Natural killer cell (primary cell): ENCODE data around the gene AMN. TPM values are rescaled to one million over a fixed set of nuclear protein-coding genes. Genes with fewer than 3 reads are reported as not detected.

Experiments used
- ATAC-seq, 3 donors: fragments of 150-1000 bp in 2 of 3; fragments of 200-7000 bp in 1 of 3; cut with Tn5 transposase; 1 replicate in 1 of 3; 2 replicates in 2 of 3; pipeline ENCODE4 v1.10.0; 2021; ENCODE audit warnings: mild to moderate bottlenecking in 2 of 3, moderate library complexity in 2 of 3
- DNase-seq, 2 donors: peaks; one replicate each; pipeline versions ENCODE4 v3.0.0 to v3.0.0-alpha.2; 2013 to 2021; ENCODE audit warnings: mixed read lengths in 1 of 2
- H3K27ac ChIP-seq: one replicate; pipeline ENCODE4 v1.5.1; 2013; ENCODE audit warnings: mild to moderate bottlenecking, low read length
- H3K27me3 ChIP-seq: one replicate; pipeline ENCODE4 v1.6.1; 2013; ENCODE audit warnings: low read length; ENCODE audit not compliant: control insufficient read depth, insufficient read depth
- H3K36me3 ChIP-seq: one replicate; pipeline ENCODE4 v1.6.1; 2013; ENCODE audit warnings: low read length; ENCODE audit not compliant: control insufficient read depth, insufficient read depth
- H3K4me1 ChIP-seq: one replicate; pipeline ENCODE4 v1.6.1; 2013; ENCODE audit warnings: low read length; ENCODE audit not compliant: control insufficient read depth, insufficient read depth
- H3K4me3 ChIP-seq: one replicate; pipeline ENCODE4 v1.5.1; 2013; ENCODE audit warnings: low read length
- H3K9me3 ChIP-seq: one replicate; pipeline ENCODE4 v1.6.1; 2013; ENCODE audit warnings: low read length; ENCODE audit not compliant: control insufficient read depth, insufficient read depth
- H3K27ac Mint-ChIP-seq, 2 donors: one replicate each; pipeline ENCODE4 v1.8.0; 2022; ENCODE audit warnings: mild to moderate bottlenecking in 2 of 2, mixed read lengths in 2 of 2, moderate library complexity in 1 of 2
- H3K27me3 Mint-ChIP-seq, 2 donors: one replicate each; pipeline ENCODE4 v1.8.0; 2022; ENCODE audit warnings: low read depth in 2 of 2, mixed read lengths in 2 of 2
- H3K36me3 Mint-ChIP-seq: one replicate; pipeline ENCODE4 v1.8.0; 2022; ENCODE audit warnings: mixed read lengths
- H3K4me1 Mint-ChIP-seq, 2 donors: one replicate each; pipeline ENCODE4 v1.8.0; 2022; ENCODE audit warnings: mixed read lengths in 2 of 2
- H3K4me3 Mint-ChIP-seq: one replicate; pipeline ENCODE4 v1.8.0; 2022; ENCODE audit warnings: mild to moderate bottlenecking, moderate library complexity, mixed read lengths
- H3K9me3 Mint-ChIP-seq, 2 donors: one replicate each; pipeline ENCODE4 v1.8.0; 2022; ENCODE audit warnings: mixed read lengths in 2 of 2
- CTCF ChIP-seq: fragments of 200-600 bp; IDR thresholded peaks from one replicate; pipeline ENCODE4 v1.8.0; 2022; ENCODE audit warnings: antibody characterized with exemption
- WGBS: methylation state at CpG from one replicate; pipeline ENCODE4 v1.1.7; 2013; ENCODE audit warnings: missing lambda C conversion rate; ENCODE audit not compliant: insufficient coverage; 5-methylcytosine and 5-hydroxymethylcytosine counted together
- intact Hi-C: fragments of 100-400 bp; cut with micrococcal nuclease; formaldehyde crosslinking; loops from one replicate; pipeline ENCODE4 v1.14.2; 2022
- total RNA-seq, 4 donors: library from RNA; stranded (reverse); fragments of 120-200 nt in 1 of 4; gene quantifications; one replicate each; pipeline versions ENCODE4 v1.2.3 to v1.2.4, GENCODE V29; 2013 to 2022

The AMN gene
- total RNA-seq, 3 donors from 2014 or later (not counting 1 experiment from before 2014, with no cell fraction given), result 0.24 to 2.4 (median 2.0) TPM

GRCh38 chr14:102939329-102939728 is 16.9 kb downstream of the AMN start:
- Histone ChIP-seq H3K36me3 (no peaks in the 10 kb centered on the region), H3K4me1 (no peaks in the 10 kb centered on the region), H3K4me3 (no peak overlapping the region), H3K27ac (no peak overlapping the region), H3K9me3 (no peaks in the 10 kb centered on the region), H3K27me3 (no peaks in the 10 kb centered on the region)
- WGBS, result 89% methylated on average over 18 of the region's 18 CpGs
- no peaks in the 10 kb centered on the region for H3K27me3 Mint-ChIP-seq
- H3K36me3 Mint-ChIP-seq, result no peaks in the 10 kb centered on the region
- TF ChIP-seq CTCF, result no peak
- H3K4me3 Mint-ChIP-seq, result no peak overlapping the region
- H3K9me3 Mint-ChIP-seq, result no peaks in the 10 kb centered on the region
- H3K4me1 Mint-ChIP-seq, result no peaks in the 10 kb centered on the region
- DNase-seq (no peak), ATAC-seq (no peak)
- intact Hi-C loops, result no loop called here
- H3K27ac Mint-ChIP-seq, result no peak overlapping the region

GRCh38 chr14:102939820-102940561 is 17.5 kb downstream of the AMN start:
- WGBS, result 94% methylated on average over 42 of the region's 43 CpGs
- intact Hi-C loops, result no loop called here
- Histone ChIP-seq H3K27ac (no peak overlapping the region), H3K4me3 (no peak overlapping the region), H3K4me1 (no peaks in the 10 kb centered on the region), H3K27me3 (no peaks in the 10 kb centered on the region), H3K9me3 (no peaks in the 10 kb centered on the region), H3K36me3 (no peaks in the 10 kb centered on the region)
- Mint-ChIP-seq H3K4me3 (no peak overlapping the region), H3K9me3 (no peaks in the 10 kb centered on the region), H3K4me1 (no peaks in the 10 kb centered on the region), H3K27ac (no peak overlapping the region), H3K36me3 (no peaks in the 10 kb centered on the region), H3K27me3 (no peaks in the 10 kb centered on the region)
- TF ChIP-seq CTCF, result no peak
- DNase-seq (no peak), ATAC-seq (no peak)

- no peak overlapping the region for H3K27ac Mint-ChIP-seq
- WGBS, result 86% methylated on average over 19 of the region's 19 CpGs
Observed at GRCh38 chr14:102940729-102941362, 18.4 kb downstream of the AMN start.

More at GRCh38 chr14:102940729-102941362, 18.4 kb downstream of the AMN start:
- Histone ChIP-seq H3K9me3 (no peaks in the 10 kb centered on the region), H3K4me3 (no peak overlapping the region), H3K4me1 (no peaks in the 10 kb centered on the region), H3K27ac (no peak overlapping the region), H3K36me3 (no peaks in the 10 kb centered on the region), H3K27me3 (no peaks in the 10 kb centered on the region)
- ATAC-seq, result no peak
- Mint-ChIP-seq H3K4me1 (no peaks in the 10 kb centered on the region), H3K27me3 (no peaks in the 10 kb centered on the region), H3K4me3 (no peak overlapping the region), H3K9me3 (no peaks in the 10 kb centered on the region), H3K36me3 (no peaks in the 10 kb centered on the region)
- TF ChIP-seq CTCF, result no peak
- no peak for DNase-seq
- intact Hi-C loops, result no loop called here
